RPMI7951 (cell line): Measurements from ENCODE around the gene SOCS4. TPM values are rescaled to one million over a fixed set of nuclear protein-coding genes. Genes with fewer than 3 reads are reported as not detected.

Source experiments
- DNase-seq: peaks from one replicate; pipeline ENCODE4 v3.0.0-alpha.2; 2012; ENCODE audit warnings: low read depth
- total RNA-seq: library from RNA; depleted of rRNA; stranded (reverse); fragments of >200 nt; shearing (Covaris generic); gene quantifications from 2 replicates; pipeline ENCODE4 v1.2.3, GENCODE V29; 2014; rRNA removed

The SOCS4 gene
- total RNA-seq, 1 experiment from 2014 or later: 16.0 TPM

- DNase-seq: no peak
Measured at GRCh38 chr14:55088356-55088755, 61.3 kb downstream of the SOCS4 start.

- DNase-seq: peak; percentile 46
Measured at GRCh38 chr14:55092341-55092740, 65.3 kb downstream of the SOCS4 start.

- DNase-seq: peak; percentile 71
Measured at GRCh38 chr14:55094292-55095157, 67.5 kb downstream of the SOCS4 start.

GRCh38 chr14:55097881-55098560 lies 71.0 kb downstream of the SOCS4 start:
- DNase-seq: peak; percentile 36

GRCh38 chr14:55098561-55098898 lies 71.5 kb downstream of the SOCS4 start:
- DNase-seq: no peak

Other genes starting within 250 kb of the SOCS4 start
- 1.3 and 3.5 TPM in 2 replicates for gene GCH1, start 124.4 kb upstream of the SOCS4 start, total RNA-seq
- gene WDHD1, start 137 bp upstream of the SOCS4 start, total RNA-seq: 16.8 and 18.0 TPM in 2 replicates
- gene MAPK1IP1L, start 24.4 kb downstream of the SOCS4 start, total RNA-seq: 61.9 and 64.5 TPM in 2 replicates
- 145 and 210 TPM in 2 replicates for gene LGALS3, start 102.0 kb downstream of the SOCS4 start, total RNA-seq
- 109 and 144 TPM in 2 replicates for gene DLGAP5, start 164.3 kb downstream of the SOCS4 start, total RNA-seq
- gene FBXO34, start 244.2 kb downstream of the SOCS4 start, total RNA-seq: 13.4 and 18.3 TPM in 2 replicates